ENCODE data around the gene HIVEP1.

Gene HIVEP1

GRCh38 chr6:11974089-11974488 lies 38.0 kb upstream of the HIVEP1 start:
- Histone ChIP-seq H3K9me3 (no peaks in the 10 kb centered on the region), H3K36me3 (no peaks in the 10 kb centered on the region), H3K4me3 (ENCODE audit: low read depth, low read length) (no peak overlapping the region), H3K27me3 (0 out of 2 replicates have a peak, but pooled peaks cover 3% of the 10 kb centered on the region), H3K4me1 (no peaks in the 10 kb centered on the region)
- no peak for DNase-seq
- no peak for TF ChIP-seq CTCF (IDR thresholded peaks at IDR 0.05; ENCODE audit: low read depth, low read length)

- TF ChIP-seq CTCF (IDR thresholded peaks at IDR 0.05; ENCODE audit: low read depth, low read length): no peak
- Histone ChIP-seq H3K4me1 (no peaks in the 10 kb centered on the region), H3K36me3 (no peaks in the 10 kb centered on the region), H3K9me3 (no peaks in the 10 kb centered on the region), H3K27me3 (peaks cover 5% of the 10 kb centered on the region; the same call in 1 of the 2 replicates), H3K4me3 (ENCODE audit: low read depth, low read length) (no peak overlapping the region)
- DNase-seq: no peak
Measured at GRCh38 chr6:11975353-11975977, 36.6 kb upstream of the HIVEP1 start.

GRCh38 chr6:11976489-11976888 lies 35.6 kb upstream of the HIVEP1 start:
- Histone ChIP-seq H3K4me1 (no peaks in the 10 kb centered on the region), H3K36me3 (no peaks in the 10 kb centered on the region), H3K9me3 (no peaks in the 10 kb centered on the region), H3K27me3 (peaks cover 5% of the 10 kb centered on the region; the same call in 1 of the 2 replicates), H3K4me3 (ENCODE audit: low read depth, low read length) (no peak overlapping the region)
- DNase-seq: no peak
- TF ChIP-seq CTCF (IDR thresholded peaks at IDR 0.05; ENCODE audit: low read depth, low read length): no peak

GRCh38 chr6:11977193-11977592 lies 34.9 kb upstream of the HIVEP1 start:
- no peak for DNase-seq
- Histone ChIP-seq H3K36me3 (no peaks in the 10 kb centered on the region), H3K27me3 (peaks cover 10% of the 10 kb centered on the region), H3K4me1 (no peaks in the 10 kb centered on the region), H3K4me3 (ENCODE audit: low read depth, low read length) (no peak overlapping the region), H3K9me3 (no peaks in the 10 kb centered on the region)
- no peak for TF ChIP-seq CTCF (IDR thresholded peaks at IDR 0.05; ENCODE audit: low read depth, low read length)

- TF ChIP-seq CTCF (IDR thresholded peaks at IDR 0.05; ENCODE audit: low read depth, low read length): no peak
- Histone ChIP-seq H3K9me3 (no peaks in the 10 kb centered on the region), H3K4me1 (no peaks in the 10 kb centered on the region)
Measured at GRCh38 chr6:11977738-11978137, 34.4 kb upstream of the HIVEP1 start.

GRCh38 chr6:11978169-11978987 lies 33.7 kb upstream of the HIVEP1 start:
- no peak for TF ChIP-seq CTCF (IDR thresholded peaks at IDR 0.05; ENCODE audit: low read depth, low read length)
- H3K9me3 ChIP-seq: no peaks in the 10 kb centered on the region
- H3K4me3 ChIP-seq (ENCODE audit: low read depth, low read length): no peak overlapping the region
- no peaks in the 10 kb centered on the region for H3K36me3 ChIP-seq
- no peaks in the 10 kb centered on the region for H3K4me1 ChIP-seq
- H3K27me3 ChIP-seq: peaks cover 19% of the 10 kb centered on the region
- DNase-seq: no peak

More at GRCh38 chr6:11977738-11978137, 34.4 kb upstream of the HIVEP1 start:
- DNase-seq: no peak
- Histone ChIP-seq H3K36me3 (no peaks in the 10 kb centered on the region), H3K4me3 (ENCODE audit: low read depth, low read length) (no peak overlapping the region), H3K27me3 (peaks cover 14% of the 10 kb centered on the region)

Data from BE2C (cell line).